Loucy (cell line): ENCODE results near the gene CNBD2.
"Not testable (repeated sequence)": the region's sequence is repeated elsewhere in the genome, so short reads cannot be mapped to it uniquely, and the experiment has no call there.

Experiments
- H2AFZ ChIP-seq: fragments of 200-600 bp; sonication (generic); 2 replicates; pipeline ENCODE4 v1.6.0; 2016; ENCODE audit warnings: antibody characterized with exemption, mild to moderate bottlenecking, low read length, moderate library complexity
- H3F3A ChIP-seq: fragments of 200-600 bp; 2 replicates; pipeline ENCODE4 v1.6.0; 2016; ENCODE audit warnings: antibody characterized with exemption, low read depth, mild to moderate bottlenecking
- H3K27me3 ChIP-seq: fragments of 200-600 bp; sonication (generic); 2 replicates; pipeline ENCODE4 v1.6.1; 2014; ENCODE audit warnings: low read length, mild to moderate bottlenecking; ENCODE audit not compliant: insufficient read depth, poor library complexity, severe bottlenecking
- H3K36me3 ChIP-seq: fragments of 200-600 bp; sonication (generic); 2 replicates; pipeline ENCODE4 v1.6.1; 2016; ENCODE audit warnings: low read length; ENCODE audit not compliant: insufficient read depth
- H3K4me1 ChIP-seq: fragments of 200-600 bp; sonication (generic); 2 replicates; pipeline ENCODE4 v1.5.1; 2014; ENCODE audit warnings: low read length, mild to moderate bottlenecking; ENCODE audit not compliant: insufficient read depth, poor library complexity, severe bottlenecking
- H3K4me2 ChIP-seq: fragments of 200-600 bp; sonication (generic); 2 replicates; pipeline ENCODE4 v1.6.0; 2014; ENCODE audit warnings: antibody characterized with exemption, low read length, low read depth, mild to moderate bottlenecking; ENCODE audit not compliant: poor library complexity, severe bottlenecking
- H3K4me3 ChIP-seq: fragments of 200-600 bp; sonication (generic); 2 replicates; pipeline ENCODE4 v1.5.1; 2014; ENCODE audit warnings: low read length, mild to moderate bottlenecking, mixed read lengths; ENCODE audit not compliant: poor library complexity, severe bottlenecking
- H3K79me2 ChIP-seq: fragments of 200-600 bp; sonication (generic); 2 replicates; pipeline ENCODE4 v1.6.1; 2014; ENCODE audit warnings: low read length; ENCODE audit not compliant: insufficient read depth
- H3K9ac ChIP-seq: fragments of 200-600 bp; sonication (generic); 2 replicates; pipeline ENCODE4 v1.6.0; 2014; ENCODE audit warnings: mild to moderate bottlenecking, low read depth, low read length, moderate library complexity; ENCODE audit not compliant: poor library complexity, severe bottlenecking
- H3K9me2 ChIP-seq: fragments of 200-600 bp; sonication (generic); replicated peaks from 2 replicates; pipeline ENCODE4 v1.6.1; 2016; ENCODE audit warnings: low read depth, low read length, mixed read lengths
- H3K9me3 ChIP-seq: fragments of 200-600 bp; sonication (generic); 2 replicates; pipeline ENCODE4 v1.6.1; 2014; ENCODE audit warnings: mild to moderate bottlenecking, antibody characterized with exemption, low read length, low read depth; ENCODE audit not compliant: insufficient read depth
- H4K20me1 ChIP-seq: fragments of 200-600 bp; sonication (generic); 2 replicates; pipeline ENCODE4 v1.6.0; 2014; ENCODE audit warnings: antibody characterized with exemption, low read length, mild to moderate bottlenecking; ENCODE audit not compliant: insufficient read depth, poor library complexity, severe bottlenecking
- EZH2phosphoT487 ChIP-seq: fragments of 200-600 bp; IDR thresholded peaks from 2 replicates; pipeline ENCODE4 v1.6.1; 2018; ENCODE audit warnings: antibody characterized with exemption, mild to moderate bottlenecking, moderate library complexity, borderline replicate concordance
- TF ChIP-seq, protein P1 (sequence below): fragments of 200-600 bp; sonication (generic); conservative IDR thresholded peaks from 2 replicates; pipeline ENCODE4 v1.5.1; 2014; ENCODE audit warnings: mild to moderate bottlenecking, antibody characterized with exemption, low read length

The CNBD2 gene

DNA sequence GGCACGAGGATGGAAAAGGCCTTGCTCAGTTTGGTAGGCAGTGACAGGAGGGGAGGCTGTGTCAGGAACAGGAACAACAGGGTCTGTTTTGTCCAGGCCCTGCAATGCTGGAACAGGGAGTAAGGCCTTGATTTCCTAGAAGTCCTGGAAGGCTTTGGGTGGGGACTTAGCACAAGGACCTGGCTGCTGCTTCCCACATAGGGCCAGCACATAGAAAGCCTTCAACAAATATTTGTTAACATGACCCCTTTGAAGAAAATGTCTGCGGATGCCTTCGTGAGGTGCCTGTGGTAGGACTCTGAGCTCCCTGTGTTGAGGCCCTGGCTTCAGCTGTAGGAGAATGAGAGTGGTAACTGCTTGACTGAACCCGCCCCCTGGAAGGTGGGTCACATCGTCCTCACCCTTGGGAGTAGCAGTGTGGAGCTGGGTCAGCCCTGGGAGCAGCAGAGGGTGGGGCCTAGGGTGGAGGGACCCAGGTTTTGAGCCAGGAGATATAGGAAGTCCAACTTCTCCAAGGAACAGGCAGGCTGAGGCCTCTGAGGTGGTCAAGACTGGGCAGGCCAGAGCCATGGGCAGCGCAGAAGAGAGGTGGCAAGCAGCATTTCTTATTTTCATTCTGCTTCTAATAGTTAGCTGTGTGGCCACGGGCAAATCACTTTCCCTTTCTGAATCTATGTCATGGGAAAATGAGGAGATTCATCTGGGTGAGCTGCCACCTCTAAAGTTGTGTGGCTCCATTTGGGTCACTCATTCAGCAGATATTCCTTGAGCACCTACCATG is 50.0 kb downstream of the CNBD2 start:
- Histone ChIP-seq H4K20me1 (no peaks in the 10 kb centered on the region), H3K9me2 (no peaks in the 10 kb centered on the region)

DNA sequence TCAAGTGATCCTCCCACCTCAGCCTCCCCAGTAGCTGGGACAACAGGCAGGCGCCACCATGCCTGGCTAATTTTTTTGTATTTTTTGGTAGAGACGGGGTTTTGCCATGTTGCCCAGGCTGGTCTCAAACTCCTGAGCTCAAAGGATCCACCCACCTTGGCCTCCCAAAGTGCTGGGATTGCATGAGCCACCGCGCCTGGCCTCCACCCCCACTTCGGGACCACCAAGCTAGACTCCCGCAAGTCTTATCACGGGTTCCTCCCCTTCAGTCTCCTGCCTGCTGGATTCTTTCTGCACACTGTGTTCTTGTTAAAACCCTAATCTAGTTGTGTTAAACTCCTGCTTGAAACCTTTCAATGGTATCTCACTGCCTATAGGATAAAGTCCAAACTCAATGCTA is 57.7 kb downstream of the CNBD2 start:
- H3K9me2 ChIP-seq, H3K4me2 ChIP-seq, H3F3A ChIP-seq, H3K79me2 ChIP-seq, H3K36me3 ChIP-seq, H3K9ac ChIP-seq, H2AFZ ChIP-seq, H3K9me3 ChIP-seq, H3K27me3 ChIP-seq, H3K4me3 ChIP-seq, H3K4me1 ChIP-seq, H4K20me1 ChIP-seq: not testable (repeated sequence)

More for the DNA sequence above, 50.0 kb downstream of the CNBD2 start:
- H3K79me2 ChIP-seq: no peaks in the 10 kb centered on the region
- no peaks in the 10 kb centered on the region for H3K9me3 ChIP-seq
- no peak overlapping the region for H3K4me2 ChIP-seq
- no peak overlapping the region for H3K4me3 ChIP-seq
- no peaks in the 10 kb centered on the region for H3F3A ChIP-seq
- no peak for TF ChIP-seq EZH2phosphoT487
- TF ChIP-seq, protein P1, sequence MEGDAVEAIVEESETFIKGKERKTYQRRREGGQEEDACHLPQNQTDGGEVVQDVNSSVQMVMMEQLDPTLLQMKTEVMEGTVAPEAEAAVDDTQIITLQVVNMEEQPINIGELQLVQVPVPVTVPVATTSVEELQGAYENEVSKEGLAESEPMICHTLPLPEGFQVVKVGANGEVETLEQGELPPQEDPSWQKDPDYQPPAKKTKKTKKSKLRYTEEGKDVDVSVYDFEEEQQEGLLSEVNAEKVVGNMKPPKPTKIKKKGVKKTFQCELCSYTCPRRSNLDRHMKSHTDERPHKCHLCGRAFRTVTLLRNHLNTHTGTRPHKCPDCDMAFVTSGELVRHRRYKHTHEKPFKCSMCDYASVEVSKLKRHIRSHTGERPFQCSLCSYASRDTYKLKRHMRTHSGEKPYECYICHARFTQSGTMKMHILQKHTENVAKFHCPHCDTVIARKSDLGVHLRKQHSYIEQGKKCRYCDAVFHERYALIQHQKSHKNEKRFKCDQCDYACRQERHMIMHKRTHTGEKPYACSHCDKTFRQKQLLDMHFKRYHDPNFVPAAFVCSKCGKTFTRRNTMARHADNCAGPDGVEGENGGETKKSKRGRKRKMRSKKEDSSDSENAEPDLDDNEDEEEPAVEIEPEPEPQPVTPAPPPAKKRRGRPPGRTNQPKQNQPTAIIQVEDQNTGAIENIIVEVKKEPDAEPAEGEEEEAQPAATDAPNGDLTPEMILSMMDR: no peak
- no peak overlapping the region for H3K9ac ChIP-seq
- H2AFZ ChIP-seq: no peak overlapping the region
- H3K27me3 ChIP-seq: no peaks in the 10 kb centered on the region
- H3K4me1 ChIP-seq: no peaks in the 10 kb centered on the region
- no peaks in the 10 kb centered on the region for H3K36me3 ChIP-seq

DNA sequence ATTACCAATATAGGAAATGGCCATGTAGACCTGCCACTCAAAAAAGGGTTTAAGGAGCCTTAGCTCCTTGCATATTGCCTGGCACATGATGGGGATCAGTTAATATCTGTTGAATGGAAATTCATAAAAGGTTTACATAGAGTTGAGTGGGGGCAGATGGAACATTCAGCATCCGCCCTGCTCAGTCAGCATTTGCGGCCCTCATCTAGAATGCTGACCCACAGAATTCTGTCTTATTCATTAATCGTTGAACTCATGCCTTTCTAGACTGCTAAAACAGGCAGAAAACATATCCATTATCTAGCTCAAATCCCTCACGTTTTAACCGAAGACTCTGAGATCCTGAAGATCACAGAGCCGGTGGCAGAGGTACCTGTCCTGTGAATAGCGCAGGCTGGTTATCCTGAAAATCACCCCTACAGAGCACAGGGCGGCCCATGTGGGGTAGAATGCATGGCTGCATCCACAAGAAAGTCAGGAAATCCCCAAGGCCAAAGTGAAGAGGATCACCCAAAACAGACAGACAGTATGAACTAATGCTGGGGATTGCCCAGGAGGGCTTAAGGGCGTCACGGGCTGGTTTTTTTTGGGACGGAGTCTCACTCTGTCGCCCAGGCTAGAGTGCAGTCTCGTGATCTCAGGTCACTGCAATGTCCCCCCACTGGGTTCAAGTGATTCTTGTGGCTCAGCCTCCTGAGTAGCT is 59.9 kb downstream of the CNBD2 start:
- Histone ChIP-seq H3K79me2 (no peaks in the 10 kb centered on the region), H2AFZ (no peak overlapping the region), H3K9ac (no peak overlapping the region), H3K9me3 (no peaks in the 10 kb centered on the region), H3K4me1 (no peaks in the 10 kb centered on the region), H4K20me1 (no peaks in the 10 kb centered on the region), H3K4me2 (no peak overlapping the region), H3K36me3 (no peaks in the 10 kb centered on the region), H3K9me2 (no peaks in the 10 kb centered on the region), H3K4me3 (no peak overlapping the region), H3F3A (no peaks in the 10 kb centered on the region), H3K27me3 (no peaks in the 10 kb centered on the region)
- TF ChIP-seq, protein P1: no peak
- no peak for TF ChIP-seq EZH2phosphoT487
